Stimulated activated CD8-positive, alpha-beta memory T cell treated with anti-CD3 and anti-CD28 coated beads, Interleukin-15, amount 100 ng/mL, for 48 hours (primary cell): ENCODE measurements around the gene MUC12.
"Not testable (repeated sequence)": the region's sequence is repeated elsewhere in the genome, so short reads cannot be mapped to it uniquely, and the experiment has no call there.

Source experiments
- DNase-seq, 2 donors: peaks; one replicate each; pipeline ENCODE4 v3.0.0-alpha.2; 2020; ENCODE audit warnings: low read depth in 2 of 2

The MUC12 gene

DNA sequence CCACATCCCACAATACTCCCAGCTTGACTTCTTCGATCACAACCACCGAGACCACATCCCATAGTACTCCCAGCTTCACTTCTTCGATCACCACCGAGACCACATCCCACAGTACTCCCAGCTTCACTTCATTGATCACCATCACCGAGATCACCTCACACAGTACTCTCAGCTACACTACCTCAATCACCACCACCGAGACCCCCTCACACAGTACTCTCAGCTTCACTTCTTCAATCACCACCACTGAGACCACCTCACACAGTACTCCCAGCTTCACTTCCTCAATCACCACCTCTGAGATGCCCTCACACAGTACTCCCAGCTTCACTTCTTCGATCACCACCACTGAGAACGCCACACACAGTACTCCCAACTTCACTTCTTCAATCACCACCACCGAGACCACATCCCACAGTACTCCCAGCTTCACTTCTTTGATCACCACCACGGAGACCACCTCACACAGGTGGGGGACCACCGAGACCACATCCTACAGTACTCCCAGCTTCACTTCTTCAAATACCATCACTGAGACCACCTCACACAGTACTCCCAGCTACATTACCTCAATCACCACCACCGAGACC is 11.4 kb upstream of the MUC12 start:
- no peak for DNase-seq

DNA sequence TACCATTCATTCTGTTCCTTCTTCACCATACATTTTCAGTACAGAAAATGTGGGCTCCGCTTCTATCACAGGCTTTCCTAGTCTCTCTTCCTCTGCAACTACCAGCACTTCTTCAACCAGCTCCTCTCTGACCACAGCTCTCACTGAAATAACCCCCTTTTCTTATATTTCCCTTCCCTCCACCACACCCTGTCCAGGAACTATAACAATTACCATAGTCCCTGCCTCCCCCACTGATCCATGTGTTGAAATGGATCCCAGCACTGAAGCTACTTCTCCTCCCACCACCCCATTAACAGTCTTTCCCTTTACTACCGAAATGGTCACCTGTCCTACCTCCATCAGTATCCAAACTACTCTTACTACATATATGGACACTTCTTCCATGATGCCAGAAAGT is 9.5 kb upstream of the MUC12 start:
- no peak for DNase-seq

DNA sequence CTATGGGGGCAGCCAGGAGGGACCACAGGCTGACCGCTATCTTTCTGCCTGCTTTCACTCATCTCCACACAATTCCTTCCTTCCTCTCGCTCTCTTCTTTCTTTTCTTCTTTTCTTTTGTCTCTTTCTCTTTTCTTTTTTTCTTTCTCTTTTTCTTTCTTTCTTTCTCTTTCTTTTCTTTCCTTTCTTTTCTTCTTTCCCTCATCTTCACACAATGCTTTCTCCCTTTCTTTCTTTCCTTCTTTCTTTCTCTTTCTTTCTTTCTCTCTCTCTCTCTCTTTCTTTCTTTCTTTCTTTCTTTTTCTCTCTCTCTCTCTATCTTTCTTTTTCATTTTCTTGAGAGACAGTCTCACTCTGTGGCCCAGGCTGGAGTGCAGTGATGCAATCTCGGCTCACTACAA is 6.8 kb upstream of the MUC12 start:
- no peak for DNase-seq

DNA sequence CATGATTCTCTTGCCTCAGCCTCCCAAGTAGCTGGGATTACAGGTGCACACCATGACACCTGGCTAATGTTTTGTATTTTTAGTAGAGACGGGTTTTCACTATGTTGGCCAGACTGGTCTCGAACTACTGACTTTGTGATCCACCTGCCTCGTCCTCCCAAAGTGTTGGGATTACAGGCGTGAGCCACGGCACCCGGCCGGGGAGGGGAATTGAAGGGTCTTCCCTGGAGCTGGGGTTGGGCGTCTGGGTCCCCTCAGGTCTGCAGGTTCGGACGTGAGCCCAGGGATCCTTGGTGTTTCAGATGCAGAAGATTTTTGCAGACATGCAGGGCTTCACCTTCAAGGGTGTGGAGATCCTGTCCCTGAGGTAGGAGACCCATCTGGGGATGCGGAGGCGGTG is 6.0 kb upstream of the MUC12 start:
- no peak for DNase-seq

DNA sequence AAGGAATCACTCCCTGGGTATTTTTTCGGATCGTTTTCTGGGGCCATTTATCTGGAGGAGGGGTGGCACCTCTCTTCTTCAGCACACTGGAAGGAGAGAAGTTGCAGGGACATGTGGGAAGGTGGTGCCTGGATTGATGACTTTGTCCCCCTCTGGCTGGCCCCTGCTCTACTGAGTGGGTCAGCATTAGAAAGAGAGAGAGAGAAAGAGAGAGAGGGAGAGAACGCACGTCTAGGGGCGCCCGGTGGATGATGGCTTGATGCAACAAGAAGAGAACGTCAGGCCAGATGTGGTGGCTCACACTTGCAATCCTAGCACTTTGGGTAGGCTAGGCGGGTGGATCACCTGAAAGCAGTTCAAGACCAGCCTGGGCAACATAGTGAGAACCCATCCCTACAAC is 5.5 kb upstream of the MUC12 start:
- no peak for DNase-seq

DNA sequence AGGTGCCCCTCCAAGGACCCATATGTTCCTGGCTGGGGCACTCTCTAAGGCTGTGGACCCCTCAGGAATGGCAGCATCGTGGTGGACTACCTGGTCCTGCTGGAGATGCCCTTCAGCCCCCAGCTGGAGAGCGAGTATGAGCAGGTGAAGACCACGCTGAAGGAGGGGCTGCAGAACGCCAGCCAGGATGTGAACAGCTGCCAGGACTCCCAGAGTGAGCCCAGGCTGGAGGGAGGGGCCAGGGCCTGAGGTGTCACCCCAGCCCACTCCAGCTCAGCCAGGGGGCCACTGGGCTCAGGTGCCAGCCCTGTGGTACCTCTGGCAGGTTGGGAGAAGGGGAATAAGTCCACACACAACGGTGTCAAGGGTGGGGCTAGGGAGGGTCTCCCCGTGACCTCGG is 4.7 kb upstream of the MUC12 start:
- DNase-seq = no peak

DNA sequence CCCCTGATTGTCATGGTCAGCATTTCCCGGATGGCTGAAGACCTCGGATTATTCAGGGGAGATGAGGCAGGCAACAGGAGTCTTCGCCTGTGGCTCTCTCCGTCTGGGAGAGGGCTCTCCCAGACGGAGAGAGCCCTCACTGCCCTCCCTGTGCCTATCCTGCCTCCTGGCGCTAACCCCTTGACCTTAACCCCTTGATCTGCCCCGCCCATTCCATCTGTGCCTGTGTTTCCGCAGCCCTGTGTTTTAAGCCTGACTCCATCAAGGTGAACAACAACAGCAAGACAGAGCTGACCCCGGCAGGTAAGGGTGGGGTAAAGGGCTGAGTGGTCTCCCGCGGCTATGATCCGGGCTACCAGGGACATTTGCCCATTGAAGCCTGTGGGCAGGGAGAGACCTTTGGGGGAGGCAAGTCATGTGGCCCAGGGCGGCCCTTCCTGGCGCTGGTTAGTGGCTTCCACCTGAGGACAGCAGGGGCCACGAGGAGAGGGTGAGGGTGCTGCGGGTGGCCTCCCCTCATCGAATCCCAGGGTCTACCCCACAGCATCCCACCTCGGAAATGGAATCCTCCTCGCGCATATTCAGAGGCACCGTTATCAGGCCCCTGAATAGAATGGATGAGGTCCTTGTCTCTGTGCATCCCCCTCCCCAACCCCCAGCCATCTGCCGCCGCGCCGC is 4.2 kb upstream of the MUC12 start:
- DNase-seq = no peak

DNA sequence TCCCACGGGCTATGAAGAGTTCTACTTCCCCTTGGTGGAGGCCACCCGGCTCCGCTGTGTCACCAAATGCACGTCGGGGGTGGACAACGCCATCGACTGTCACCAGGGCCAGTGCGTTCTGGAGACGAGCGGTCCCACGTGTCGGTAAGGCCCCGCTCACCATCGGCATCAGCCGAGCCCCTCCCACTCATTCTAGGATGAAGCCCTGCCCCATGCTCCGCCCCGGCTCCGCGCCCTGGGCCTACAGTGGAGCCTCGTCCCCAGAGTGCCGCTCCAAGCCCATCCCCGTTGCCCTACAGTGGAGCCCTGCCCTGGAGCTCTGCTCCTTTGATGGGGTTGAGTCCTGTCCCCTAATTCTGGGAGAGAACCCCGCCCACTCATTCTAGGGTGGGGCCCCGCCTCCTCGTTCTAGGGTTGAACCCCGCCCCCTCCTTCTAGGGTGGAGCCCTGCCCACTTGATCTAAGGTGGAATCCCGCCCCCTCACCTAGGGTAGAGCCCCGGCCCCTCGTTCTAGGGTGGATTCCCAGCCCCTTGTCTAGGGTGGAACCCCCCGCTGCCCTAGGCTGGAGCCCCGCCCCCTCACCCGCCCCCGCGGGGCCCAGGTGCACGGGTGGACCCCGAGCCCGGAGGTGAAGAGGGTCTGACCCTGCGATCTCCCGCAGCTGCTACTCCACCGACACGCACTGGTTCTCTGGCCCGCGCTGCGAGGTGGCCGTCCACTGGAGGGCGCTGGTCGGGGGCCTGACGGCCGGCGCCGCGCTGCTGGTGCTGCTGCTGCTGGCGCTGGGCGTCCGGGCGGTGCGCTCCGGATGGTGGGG is 3.4 kb upstream of the MUC12 start:
- DNase-seq = peak; percentile 74 to 77

DNA sequence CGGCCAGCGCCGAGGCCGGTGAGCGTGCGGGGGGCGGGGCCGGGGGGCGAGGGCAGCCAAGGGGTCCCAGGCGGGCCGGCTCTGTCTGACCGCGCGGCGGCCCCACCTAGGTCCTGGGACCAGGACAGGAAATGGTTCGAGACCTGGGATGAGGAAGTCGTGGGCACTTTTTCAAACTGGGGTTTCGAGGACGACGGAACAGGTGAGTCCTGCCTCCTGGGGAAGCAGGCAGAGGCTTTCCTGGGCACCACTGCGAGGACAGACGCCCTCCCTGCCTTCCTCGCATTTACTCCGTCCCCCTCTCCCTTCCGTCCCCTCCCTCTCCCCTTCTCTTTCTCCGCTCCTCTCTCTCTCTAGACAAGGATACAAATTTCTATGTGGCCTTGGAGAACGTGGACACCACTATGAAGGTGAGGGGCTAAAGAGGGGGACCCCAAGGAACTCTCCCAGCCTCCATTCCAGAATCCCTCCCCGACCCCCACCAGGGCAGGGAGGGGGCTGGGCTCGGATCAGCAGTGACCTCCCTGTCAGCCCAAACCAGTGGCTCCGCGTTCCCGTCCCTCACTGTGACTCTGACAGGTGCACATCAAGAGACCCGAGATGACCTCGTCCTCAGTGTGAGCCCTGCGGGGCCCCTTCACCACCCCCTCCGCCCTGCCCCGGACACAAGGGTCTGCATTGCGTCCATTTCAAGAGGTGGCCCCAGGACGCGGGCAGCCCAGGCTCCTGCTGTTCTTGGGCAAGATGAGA is 2.6 kb upstream of the MUC12 start:
- no peak for DNase-seq

DNA sequence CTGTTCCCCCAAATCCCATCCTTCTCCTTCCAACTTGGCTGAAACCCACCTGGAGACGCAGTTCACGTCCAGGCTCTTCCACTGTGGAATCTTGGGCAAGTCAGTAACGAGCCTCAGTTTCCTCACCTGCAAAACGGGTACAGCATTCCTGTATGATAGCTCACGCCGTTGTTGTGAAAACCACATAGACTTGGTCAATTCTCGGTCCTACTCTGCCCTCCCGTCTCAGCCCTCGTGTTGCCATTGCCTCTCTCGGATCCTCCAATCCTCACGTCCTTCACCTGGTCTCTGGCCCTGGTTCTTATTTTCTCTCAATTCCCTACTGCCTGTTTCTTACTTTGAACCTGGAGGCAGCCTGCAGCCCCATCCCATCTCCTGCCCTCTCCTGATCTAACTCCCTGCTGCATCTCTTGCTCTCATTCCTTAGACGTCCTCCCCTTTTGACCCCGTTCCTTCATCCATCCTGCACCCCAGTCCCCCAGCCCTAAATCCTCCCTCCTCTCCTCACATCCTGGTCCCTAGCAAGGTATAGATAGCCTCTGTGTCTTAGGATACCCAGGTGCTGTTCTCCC is 2.0 kb upstream of the MUC12 start:
- no peak for DNase-seq

DNA sequence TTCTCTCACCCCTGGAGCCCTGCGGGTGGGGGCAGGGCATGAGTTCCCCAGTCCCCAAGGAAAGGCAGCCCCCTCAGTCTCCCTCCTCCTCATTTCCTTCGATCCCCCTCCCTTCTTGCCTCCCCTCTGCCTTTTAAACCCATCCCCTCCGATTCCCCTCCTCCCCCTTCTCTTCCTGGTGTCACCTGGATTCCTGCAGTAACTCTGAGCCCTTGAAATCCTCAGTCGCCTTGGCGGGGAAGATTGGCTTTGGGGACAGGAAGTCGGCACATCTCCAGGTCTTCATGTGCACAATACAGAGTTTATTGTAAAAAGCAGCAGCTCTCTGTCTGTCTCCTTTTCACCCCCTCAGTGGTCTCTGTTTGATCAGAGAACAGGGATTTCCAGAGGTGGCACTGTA is 1.3 kb upstream of the MUC12 start:
- no peak for DNase-seq

DNA sequence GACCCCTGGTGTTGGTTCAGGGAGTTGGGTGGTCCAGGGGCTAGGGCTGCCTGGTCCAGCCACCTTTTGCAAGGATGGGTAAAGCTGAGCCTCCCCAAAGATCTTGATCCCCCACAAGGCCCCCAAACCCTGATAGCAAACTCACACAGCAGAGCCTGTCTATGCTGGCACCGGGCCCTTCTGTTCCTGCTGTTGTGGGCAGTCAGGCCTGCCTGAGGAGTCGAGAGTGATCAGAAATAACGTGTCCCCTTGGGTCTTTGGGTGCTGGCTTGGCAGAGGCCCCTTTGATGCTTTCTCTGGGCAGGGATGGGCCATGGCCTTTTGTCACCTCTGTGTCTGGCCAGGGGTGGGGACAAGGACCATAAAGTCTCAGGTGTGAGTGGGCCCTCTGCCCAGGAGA is 715 bp upstream of the MUC12 start:
- no peak for DNase-seq

DNA sequence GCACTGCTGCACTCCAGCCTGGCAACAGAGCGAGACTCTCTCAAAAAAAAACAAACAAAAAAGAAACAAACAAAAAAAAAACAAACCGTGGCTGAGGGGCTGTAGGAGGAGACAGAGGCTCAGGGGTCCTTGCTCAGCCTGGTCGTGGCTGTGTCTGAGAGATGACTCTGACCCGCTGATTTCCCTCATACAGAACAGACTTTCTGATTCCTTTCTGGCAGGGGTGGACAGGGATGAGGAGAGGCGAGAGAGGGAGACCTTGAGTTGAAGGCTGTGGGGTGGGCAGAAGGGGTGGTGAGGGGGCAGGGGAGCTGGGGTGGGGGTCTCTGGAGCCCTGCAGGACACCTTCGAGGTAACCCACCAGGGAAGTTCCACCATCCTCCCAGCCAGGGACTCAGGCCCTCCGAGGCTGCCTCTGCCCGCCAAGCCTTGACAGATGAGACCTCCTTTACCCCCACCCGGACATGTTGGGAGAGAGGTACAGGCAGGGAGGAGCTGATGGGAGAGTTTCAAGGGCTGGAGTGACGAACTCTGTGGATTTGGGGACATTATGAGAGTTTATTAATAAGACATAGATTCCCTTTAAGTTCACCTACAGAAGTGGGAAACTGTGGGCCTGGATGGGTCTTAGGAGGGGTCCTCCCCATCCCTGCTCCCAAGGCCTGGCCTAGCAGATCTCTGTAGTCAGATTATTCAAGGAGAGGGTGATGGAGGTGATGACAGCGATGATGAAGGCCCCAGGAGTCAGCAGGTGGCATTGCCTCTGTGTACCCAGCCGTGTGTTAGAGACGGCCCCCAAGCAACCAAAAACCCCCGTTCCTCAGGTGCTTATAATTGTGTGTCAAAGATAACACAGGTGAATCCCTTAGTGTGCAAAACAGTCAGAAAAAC is 2.0 kb downstream of the MUC12 start:
- DNase-seq = no peak

DNA sequence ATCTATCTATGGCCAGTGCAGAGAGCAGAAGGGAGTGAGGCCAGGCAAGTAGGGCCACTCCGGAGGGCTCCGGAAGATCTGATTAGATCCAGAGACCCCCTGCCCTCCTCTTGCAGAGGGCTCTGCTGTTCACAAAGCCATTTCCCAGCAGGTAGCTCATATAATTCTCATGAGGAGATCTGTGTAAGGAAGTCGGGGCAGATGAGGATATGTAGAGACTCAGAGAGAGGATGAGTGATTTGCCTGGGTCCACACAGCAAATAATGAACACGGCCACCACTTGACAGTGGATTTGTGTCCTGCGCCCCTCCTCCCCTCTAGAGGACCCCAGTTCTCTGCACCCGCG is 2.6 kb downstream of the MUC12 start:
- DNase-seq = no peak

DNA sequence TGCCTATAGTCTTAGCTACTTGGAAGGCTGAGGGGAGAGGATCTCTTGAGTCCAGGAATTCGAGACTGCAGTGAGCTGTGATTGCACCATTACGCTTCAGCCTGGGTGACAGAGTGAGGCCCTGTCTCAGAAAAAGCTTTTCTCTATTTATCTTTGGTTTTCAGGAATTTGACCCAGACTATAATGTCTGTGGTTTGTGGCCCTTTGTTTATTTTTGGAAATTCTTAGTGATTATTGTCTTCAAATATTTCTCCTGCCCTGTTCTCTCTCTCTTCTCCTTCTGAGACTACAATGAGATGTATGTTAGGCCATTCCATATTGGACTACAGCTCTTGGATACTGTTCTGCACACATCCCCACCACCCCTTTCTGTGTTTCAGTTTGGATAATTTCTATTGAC is 4.7 kb downstream of the MUC12 start:
- no peak for DNase-seq

DNA sequence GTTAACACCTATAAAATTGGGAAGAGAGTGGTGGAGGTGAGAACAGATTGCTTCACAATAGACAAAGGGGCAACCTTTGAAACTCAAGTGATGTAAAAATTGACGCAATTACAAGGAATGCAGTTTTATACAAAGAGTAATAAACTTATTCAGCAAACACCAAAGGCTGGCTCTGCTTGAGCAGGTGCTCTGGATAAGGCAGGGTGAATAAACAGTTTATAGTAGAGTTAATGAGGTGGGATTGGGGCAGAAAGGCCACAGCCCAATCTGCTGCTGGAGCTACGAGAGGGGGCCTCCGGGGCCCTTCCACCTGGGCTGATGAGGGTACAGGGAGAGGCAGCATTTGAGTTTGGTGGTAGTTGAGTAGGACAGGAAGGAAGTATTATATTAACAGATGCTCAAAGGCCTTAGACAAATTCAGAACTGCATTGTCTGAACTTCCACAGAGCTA is 6.0 kb downstream of the MUC12 start:
- no peak for DNase-seq

DNA sequence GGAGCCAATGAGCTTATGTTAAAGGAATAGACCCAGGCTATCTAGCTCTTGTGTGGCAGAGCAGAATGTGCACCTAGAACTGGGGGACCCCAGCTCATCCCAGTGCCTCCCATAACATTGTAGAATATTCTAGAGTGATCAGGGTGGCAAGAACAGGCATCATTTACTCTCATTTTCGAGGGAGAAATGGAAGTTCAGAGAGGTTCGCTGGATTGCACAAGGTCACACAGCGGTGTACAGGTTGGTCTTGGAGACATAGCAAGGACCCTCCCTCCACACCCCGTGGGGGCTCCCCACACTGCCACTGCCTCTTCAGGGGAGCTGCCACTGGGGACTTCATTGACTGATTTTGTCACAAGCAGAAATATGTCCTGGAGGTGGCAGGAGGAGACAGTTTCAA is 8.9 kb downstream of the MUC12 start:
- DNase-seq = no peak

DNA sequence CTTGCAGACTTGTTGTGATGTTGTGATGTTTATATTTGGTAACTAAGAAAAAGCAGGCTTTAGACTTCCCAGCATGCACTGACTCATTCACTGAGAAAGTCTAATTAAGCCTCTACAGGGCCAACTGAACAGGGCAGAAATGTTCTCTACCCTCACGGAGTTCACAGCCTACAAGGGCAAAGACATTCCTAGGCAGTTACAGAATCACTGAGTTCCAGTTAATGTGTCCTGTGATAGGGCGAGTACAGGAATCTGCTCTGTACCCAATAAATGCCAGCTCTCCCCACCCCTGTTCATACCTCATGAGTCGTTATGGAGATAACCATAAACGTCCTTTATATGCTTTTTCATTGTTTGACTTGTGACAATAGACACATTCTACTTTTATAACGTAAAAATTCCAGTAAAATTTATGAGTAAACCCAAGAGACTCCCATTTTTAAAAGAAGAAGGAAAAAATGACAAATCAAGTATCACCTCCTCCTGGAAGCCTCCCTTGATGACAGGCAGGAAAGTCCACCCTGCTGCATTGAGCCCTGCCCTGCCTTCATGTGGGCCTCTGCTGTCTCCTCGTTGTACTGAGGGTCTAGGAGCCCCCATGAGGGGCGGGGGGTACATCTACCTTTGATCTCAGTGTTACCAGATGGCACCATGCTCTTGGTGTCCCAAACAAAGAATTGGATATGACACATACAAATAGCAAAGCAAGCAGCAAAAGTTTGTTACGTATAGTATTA is 14.3 kb downstream of the MUC12 start:
- DNase-seq = no peak

DNA sequence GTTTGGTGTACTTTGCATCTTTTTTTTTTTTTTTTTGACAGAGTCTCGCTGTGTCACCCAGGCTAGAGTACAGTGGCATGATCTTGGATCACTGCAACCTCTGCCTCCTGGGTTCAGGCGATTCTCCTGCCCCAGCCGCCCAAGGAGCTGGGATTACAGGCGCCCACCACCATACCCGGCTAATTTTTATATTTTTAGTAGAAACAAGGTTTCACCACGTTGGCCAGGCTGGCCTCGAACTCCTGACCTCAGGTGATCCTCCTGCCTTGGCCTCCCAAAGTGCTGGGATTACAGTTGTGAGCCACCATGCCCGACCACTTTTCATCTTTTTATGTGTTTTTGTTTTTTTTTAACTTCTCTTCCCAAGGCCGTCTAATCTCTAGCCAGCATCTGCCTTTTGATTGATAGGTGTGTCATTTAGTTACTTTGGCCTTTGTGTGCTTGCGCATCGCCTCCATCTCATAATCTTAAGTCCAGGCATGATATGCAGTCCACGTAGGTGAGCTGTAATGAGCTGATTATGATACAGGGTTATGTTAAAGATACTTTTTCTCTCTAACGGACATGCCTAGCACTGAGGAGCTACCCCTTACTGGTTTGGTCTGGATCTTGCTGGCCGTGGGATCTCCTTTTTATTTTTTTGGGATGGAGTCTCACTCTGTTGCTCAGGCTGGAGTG is 15.0 kb downstream of the MUC12 start:
- DNase-seq = not testable (repeated sequence)
